GM12878 (cell line): ENCODE data around the gene HCFC2. TPM values are rescaled to one million over a fixed set of nuclear protein-coding genes. Genes with fewer than 3 reads are reported as not detected.

Source experiments
- ATAC-seq: fragments of 200-7000 bp; cut with Tn5 transposase; 3 replicates; pipeline ENCODE4 v1.9.1; 2020; ENCODE audit warnings: mild to moderate bottlenecking, moderate library complexity
- BruUV-seq: library from RNA; stranded (reverse); fragments of 400-500 nt; replicated peaks from 2 replicates; lab custom pipeline; 2021; lab: Mats Ljungman, UMichigan
- CTCF ChIA-PET: fragments of 300-600 bp; sonication (Branson Sonifier 250); formaldehyde crosslinking; extraction: SDS; loops from one replicate; lab custom pipeline; 2021; ENCODE audit warnings: inconsistent platforms; lab: Yijun Ruan, JAX
- POLR2A ChIA-PET: fragments of 350-600 bp; formaldehyde crosslinking; extraction: SDS; loops from one replicate; lab custom pipeline; 2021; ENCODE audit warnings: inconsistent platforms; lab: Charles Lee
- RAD21 ChIA-PET: fragments of 300-600 bp; sonication (Branson Sonifier 250); formaldehyde crosslinking; loops from one replicate; lab custom pipeline; 2023; ENCODE audit warnings: antibody characterized with exemption; ENCODE audit not compliant: unreplicated experiment; lab: Charles Lee
- SMC1A ChIA-PET: fragments of 300-600 bp; sonication (Branson Sonifier 250); formaldehyde crosslinking; loops from one replicate; lab custom pipeline; 2023; ENCODE audit not compliant: unreplicated experiment, uncharacterized antibody; lab: Charles Lee
- DNase-seq: peaks from one replicate; pipeline ENCODE4 v3.0.0-alpha.2; 2011; ENCODE audit warnings: low read depth, low spot score
- FAIRE-seq: peaks from 3 replicates; lab custom pipeline; 2011; peaks lifted over from hg19 to GRCh38; lab: Jason Lieb, UNC
- H2AFZ ChIP-seq: 2 replicates; pipeline ENCODE4 v1.6.0; 2011; ENCODE audit warnings: low read depth, low read length, control low read depth; ENCODE audit not compliant: control insufficient read depth
- H3K27ac ChIP-seq: 2 replicates; pipeline ENCODE4 v1.5.1; 2011; ENCODE audit warnings: control low read depth; ENCODE audit not compliant: control insufficient read depth, insufficient read depth
- H3K27me3 ChIP-seq, 2 experiments: replicated peaks in 1 of 2; 2 replicates each; pipeline versions ENCODE4 v1.6.0 to v1.6.1; 2011; ENCODE audit warnings: low read length in 1 of 2; ENCODE audit not compliant: control insufficient read depth in 2 of 2, insufficient read depth in 2 of 2
- H3K36me3 ChIP-seq, 2 experiments: 2 replicates each; pipeline ENCODE4 v1.5.1; 2011; ENCODE audit warnings: low read length in 1 of 2; ENCODE audit not compliant: control insufficient read depth in 2 of 2, insufficient read depth in 2 of 2
- H3K4me1 ChIP-seq: 2 replicates; pipeline ENCODE4 v1.6.1; 2011; ENCODE audit warnings: mild to moderate bottlenecking, low read length, moderate library complexity, mixed read lengths; ENCODE audit not compliant: control insufficient read depth, insufficient read depth
- H3K4me2 ChIP-seq: 2 replicates; pipeline ENCODE4 v1.6.0; 2011; ENCODE audit warnings: control low read depth; ENCODE audit not compliant: control insufficient read depth, insufficient read depth
- H3K4me3 ChIP-seq: fragments of 200-600 bp; sonication (generic); 2 replicates; pipeline ENCODE4 v1.5.1; 2016
- H3K79me2 ChIP-seq: 2 replicates; pipeline ENCODE4 v1.6.0; 2011; ENCODE audit warnings: low read length; ENCODE audit not compliant: control insufficient read depth, insufficient read depth
- H3K9ac ChIP-seq: 2 replicates; pipeline ENCODE4 v1.8.0; 2011; ENCODE audit warnings: low read length, control low read depth, mixed read lengths; ENCODE audit not compliant: control insufficient read depth, insufficient read depth
- H3K9me3 ChIP-seq: replicated peaks from 3 replicates; pipeline ENCODE4 v1.5.1; 2011; ENCODE audit warnings: mild to moderate bottlenecking, low read length; ENCODE audit not compliant: control insufficient read depth, insufficient read depth
- H4K20me1 ChIP-seq: 2 replicates; pipeline ENCODE4 v1.6.0; 2011; ENCODE audit not compliant: control insufficient read depth, insufficient read depth
- CHD4 ChIP-seq: fragments of 200-600 bp; sonication (generic); IDR thresholded peaks from 2 replicates; pipeline ENCODE4 v1.6.1; 2016; ENCODE audit warnings: mild to moderate bottlenecking
- CREB1 ChIP-seq: IDR thresholded peaks from 2 replicates; pipeline ENCODE4 v1.6.1; 2012; ENCODE audit warnings: low read depth, mild to moderate bottlenecking, inconsistent platforms
- EP300 ChIP-seq, 2 experiments: fragments of 150-350 bp in 1 of 2; IDR thresholded peaks; 2 replicates each; pipeline ENCODE4 v1.6.1; 2011 to 2012; ENCODE audit warnings: low read depth in 2 of 2, low read length in 2 of 2, borderline replicate concordance in 1 of 2, improper control_type of control experiment in 1 of 2, inconsistent platforms in 1 of 2; ENCODE audit not compliant: control insufficient read depth in 1 of 2
- ESRRA ChIP-seq: IDR thresholded peaks from 2 replicates; pipeline ENCODE4 v1.6.1; 2012; ENCODE audit warnings: mild to moderate bottlenecking, low read length, improper control_type of control experiment
- FOXM1 ChIP-seq: IDR thresholded peaks from 2 replicates; pipeline ENCODE4 v1.6.1; 2012; ENCODE audit warnings: low read depth, mild to moderate bottlenecking, inconsistent platforms, low read length, moderate library complexity
- GABPA ChIP-seq: IDR thresholded peaks from 2 replicates; pipeline ENCODE4 v1.6.1; 2014; ENCODE audit warnings: antibody characterized with exemption, low read depth, mild to moderate bottlenecking, inconsistent platforms
- HDAC6 ChIP-seq: fragments of 200-600 bp; sonication (generic); IDR thresholded peaks from one replicate; pipeline ENCODE4 v1.8.0; 2017; ENCODE audit warnings: antibody characterized with exemption; ENCODE audit not compliant: unreplicated experiment
- MAX ChIP-seq: IDR thresholded peaks from 2 replicates; pipeline ENCODE4 v1.6.1; 2012; ENCODE audit warnings: low read depth, low read length, improper control_type of control experiment
- PML ChIP-seq: IDR thresholded peaks from 2 replicates; pipeline ENCODE4 v1.6.1; 2012; ENCODE audit warnings: low read length, inconsistent platforms
- RB1 ChIP-seq: fragments of 450-650 bp; formaldehyde crosslinking; IDR thresholded peaks from 2 replicates; pipeline ENCODE4 v1.6.1; 2017; ENCODE audit warnings: mild to moderate bottlenecking, borderline replicate concordance
- RCOR1 ChIP-seq: conservative IDR thresholded peaks from 2 replicates; pipeline ENCODE4 v1.6.1; 2012; ENCODE audit warnings: low read depth, low read length, improper control_type of control experiment
- RUNX3 ChIP-seq: IDR thresholded peaks from 2 replicates; pipeline ENCODE4 v1.6.1; 2012; ENCODE audit warnings: low read length, inconsistent platforms
- SIN3A ChIP-seq: IDR thresholded peaks from 2 replicates; pipeline ENCODE4 v1.6.1; 2012; ENCODE audit warnings: low read depth, low read length, improper control_type of control experiment
- SIX5 ChIP-seq: IDR thresholded peaks from 2 replicates; pipeline ENCODE4 v1.6.1; 2011; ENCODE audit warnings: mild to moderate bottlenecking, low read depth, low read length, moderate library complexity; ENCODE audit not compliant: severe bottlenecking
- USF1 ChIP-seq: IDR thresholded peaks from 2 replicates; pipeline ENCODE4 v1.6.1; 2011; ENCODE audit warnings: borderline replicate concordance, low read depth, mild to moderate bottlenecking, moderate library complexity, mixed read lengths, low read length; ENCODE audit not compliant: insufficient read depth; ENCODE audit errors: extremely low read length
- WRNIP1 ChIP-seq: IDR thresholded peaks from 2 replicates; pipeline ENCODE4 v1.6.1; 2011; ENCODE audit warnings: low read depth, low read length, improper control_type of control experiment, borderline replicate concordance
- ZNF384 ChIP-seq: IDR thresholded peaks from 2 replicates; pipeline ENCODE4 v1.6.1; 2012; ENCODE audit warnings: low read depth, mild to moderate bottlenecking, low read length, improper control_type of control experiment, borderline replicate concordance
- ZNF622 ChIP-seq: fragments of 450-650 bp; IDR thresholded peaks from 2 replicates; pipeline ENCODE4 v1.6.1; 2017; ENCODE audit warnings: mild to moderate bottlenecking, inconsistent platforms
- WGBS: methylation state at CpG from one replicate; pipeline ENCODE4 v1.1.6; 2016; ENCODE audit warnings: low lambda C conversion rate; ENCODE audit not compliant: insufficient replicate concordance, insufficient coverage; ENCODE audit errors: missing lambda C conversion rate; 5-methylcytosine and 5-hydroxymethylcytosine counted together
- in situ Hi-C: fragments of 300-500 bp; cut with MboI; formaldehyde crosslinking; loops from 9 replicates; pipeline ENCODE4 v1.14.3; 2018; ENCODE audit warnings: mixed read lengths
- intact Hi-C: fragments of 100-400 bp; cut with micrococcal nuclease; formaldehyde crosslinking; loops from one replicate; pipeline ENCODE4 v1.14.2; 2022; ENCODE audit not compliant: unreplicated experiment
- polyA plus RNA-seq, 11 experiments: library from polyadenylated mRNA; depleted of rRNA in 4 of 11; unstranded in 6 of 11; stranded (reverse) in 5 of 11; fragments of >200 nt; fragmentation: Nextera tagmentation in 4 of 11; fragmentation: Illumina TruSeq in 1 of 11; extraction: Ambion mirVana in 4 of 11; extraction: Trizol in 1 of 11; gene quantifications; 1 replicate in 1 of 11; 2 replicates in 10 of 11; pipeline versions ENCODE4 v1.2.1 to v1.2.3, GENCODE V29; 2011 to 2016; ENCODE audit warnings: inconsistent platforms in 2 of 11, missing spikeins in 2 of 11, low read depth in 1 of 11
- total RNA-seq, 4 experiments: library from RNA; depleted of rRNA in 3 of 4; stranded (reverse); fragments of >200 nt in 3 of 4; fragmentation: Illumina TruSeq in 1 of 4; extraction: Trizol in 1 of 4; gene quantifications; 2 replicates each; pipeline versions ENCODE4 v1.2.1 to v1.2.3, GENCODE V29; 2013 to 2021

Gene HCFC2
- total and polyA plus RNA-seq, 10 of the 15 experiments (the other 5 are each of a cell fraction or from before 2014, with no cell fraction given) = 1.8 to 14.2 (median 9.3) TPM

GRCh38 chr12:104049278-104049902 lies 14.9 kb upstream of the HCFC2 start:
- in situ Hi-C loops = no loop called here
- TF ChIP-seq MAX = no peak
- TF ChIP-seq CHD4 = no peak
- no peak for TF ChIP-seq PML
- Histone ChIP-seq H3K9ac (no peak overlapping the region), H3K27ac (no peak overlapping the region), H4K20me1 (no peaks in the 10 kb centered on the region), H3K36me3 (no peaks in the 10 kb centered on the region), H3K79me2 (no peaks in the 10 kb centered on the region), H3K4me2 (no peak overlapping the region), H3K4me1 (no peaks in the 10 kb centered on the region), H2AFZ (no peak overlapping the region), H3K4me3 (no peak overlapping the region), H3K9me3 (no peaks in the 10 kb centered on the region), H3K27me3 (peaks cover 0 to 4% of the 10 kb centered on the region in 2 experiments; a peak in 3 of 4 replicates)
- 58% methylated on average over 9 of the region's 9 CpGs for WGBS
- ChIA-PET RAD21 (no interaction called here), SMC1A (no interaction called here), POLR2A (no interaction called here), CTCF (no interaction called here)
- DNase-seq = no peak
- FAIRE-seq = no peak
- no peak for ATAC-seq
- intact Hi-C loops = no loop called here
- BruUV-seq = no TSS peak

- ATAC-seq (peak; percentile 59), FAIRE-seq (no peak), DNase-seq (no peak)
- Histone ChIP-seq H2AFZ (no peak within 1 kb of the TSS; the same call in 1 of the 2 replicates), H3K27ac (no peak within 1 kb of the TSS), H3K36me3 (no peaks in the 10 kb centered on the region), H3K27me3 (peaks cover 0 to 4% of the 10 kb centered on the region in 2 experiments; a peak in 3 of 4 replicates), H3K4me2 (no peak within 1 kb of the TSS), H3K4me1 (no peaks in the 10 kb centered on the region), H3K79me2 (no peaks in the 10 kb centered on the region), H3K9ac (no peak within 1 kb of the TSS), H3K4me3 (no peak within 1 kb of the TSS), H4K20me1 (no peaks in the 10 kb centered on the region), H3K9me3 (no peaks in the 10 kb centered on the region)
- BruUV-seq = no TSS peak
- ChIA-PET POLR2A (no interaction called here), CTCF (interaction anchor here (0.5 kb wide), 1 partner anchor 14 kb away, joined by 3 read pairs; no protein-coding TSS in a partner anchor), RAD21 (no interaction called here), SMC1A (no interaction called here)
- intact Hi-C loops = loop anchor here (10.0 kb wide), 1 partner anchor 305 kb away; no protein-coding TSS in a partner anchor
- 16% methylated on average over 24 of the region's 24 CpGs for WGBS
- in situ Hi-C loops = no loop called here
- TF ChIP-seq FOXM1 = no peak
- no peak for TF ChIP-seq USF1
- no peak for TF ChIP-seq ZNF622
- TF ChIP-seq WRNIP1 = no peak
- no peak for TF ChIP-seq HDAC6
- no peak for TF ChIP-seq RCOR1
- no peak for TF ChIP-seq ESRRA
- no peak for TF ChIP-seq RUNX3
- no peak for TF ChIP-seq RB1
- no peak for TF ChIP-seq CREB1
- no peak for TF ChIP-seq SIN3A
- no peak for TF ChIP-seq SIX5
- no peak for TF ChIP-seq GABPA
- no peak for TF ChIP-seq ZNF384
- no peak for TF ChIP-seq EP300 (IDR thresholded peaks at IDR 0.05; ENCODE audit: borderline replicate concordance in 1 of 2, control insufficient read depth in 1 of 2, low read depth in 2 of 2, low read length in 2 of 2)
These were observed 14.4 kb upstream of the HCFC2 start, which contains the start of gene GLT8D2 for GRCh38 chr12:104049903-104050356. Gene GLT8D2 (minus strand): TSS chr12:104050187. CDS start chr12:104019648, 30,539 bp downstream.
